ENCODE data around the gene RARG.

DNA sequence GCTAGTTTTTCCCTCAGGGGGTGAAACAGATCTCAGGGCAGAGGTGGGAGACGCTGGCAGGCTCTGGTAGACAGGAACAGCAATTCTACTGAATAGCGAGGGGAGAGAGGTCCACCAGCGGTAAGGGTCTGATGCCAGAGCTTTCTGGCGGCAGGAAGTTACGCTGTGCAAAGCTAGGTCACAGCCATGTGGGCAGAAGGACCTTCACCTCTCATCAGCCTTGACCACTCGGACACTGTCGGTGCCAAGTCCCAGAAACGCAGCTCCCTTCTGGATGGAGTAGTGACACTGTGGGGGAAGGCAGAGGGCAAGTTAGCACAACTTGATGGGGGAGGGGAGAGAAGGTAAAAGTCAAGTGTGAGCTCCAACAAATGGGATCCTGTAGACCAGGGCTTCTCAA lies 61.8 kb downstream of the RARG start:
- TF ChIP-seq, protein P1, sequence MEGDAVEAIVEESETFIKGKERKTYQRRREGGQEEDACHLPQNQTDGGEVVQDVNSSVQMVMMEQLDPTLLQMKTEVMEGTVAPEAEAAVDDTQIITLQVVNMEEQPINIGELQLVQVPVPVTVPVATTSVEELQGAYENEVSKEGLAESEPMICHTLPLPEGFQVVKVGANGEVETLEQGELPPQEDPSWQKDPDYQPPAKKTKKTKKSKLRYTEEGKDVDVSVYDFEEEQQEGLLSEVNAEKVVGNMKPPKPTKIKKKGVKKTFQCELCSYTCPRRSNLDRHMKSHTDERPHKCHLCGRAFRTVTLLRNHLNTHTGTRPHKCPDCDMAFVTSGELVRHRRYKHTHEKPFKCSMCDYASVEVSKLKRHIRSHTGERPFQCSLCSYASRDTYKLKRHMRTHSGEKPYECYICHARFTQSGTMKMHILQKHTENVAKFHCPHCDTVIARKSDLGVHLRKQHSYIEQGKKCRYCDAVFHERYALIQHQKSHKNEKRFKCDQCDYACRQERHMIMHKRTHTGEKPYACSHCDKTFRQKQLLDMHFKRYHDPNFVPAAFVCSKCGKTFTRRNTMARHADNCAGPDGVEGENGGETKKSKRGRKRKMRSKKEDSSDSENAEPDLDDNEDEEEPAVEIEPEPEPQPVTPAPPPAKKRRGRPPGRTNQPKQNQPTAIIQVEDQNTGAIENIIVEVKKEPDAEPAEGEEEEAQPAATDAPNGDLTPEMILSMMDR (conservative IDR thresholded peaks at IDR 0.05; ENCODE audit: low read length) = no peak
- no peak for TF ChIP-seq EZH2phosphoT487 (IDR thresholded peaks at IDR 0.05; ENCODE audit: borderline replicate concordance)

Measured in Loucy (cell line).